Kidney glomerular epithelial cell (primary cell): ENCODE results near the gene CDH6.
"Not testable (repeated sequence)": the region's sequence is repeated elsewhere in the genome, so short reads cannot be mapped to it uniquely, and the experiment has no call there.

Experiments
- DNase-seq: peaks from one replicate; lab custom pipeline; 2025; lab: John Stamatoyannopoulos, UW

The CDH6 gene

DNA sequence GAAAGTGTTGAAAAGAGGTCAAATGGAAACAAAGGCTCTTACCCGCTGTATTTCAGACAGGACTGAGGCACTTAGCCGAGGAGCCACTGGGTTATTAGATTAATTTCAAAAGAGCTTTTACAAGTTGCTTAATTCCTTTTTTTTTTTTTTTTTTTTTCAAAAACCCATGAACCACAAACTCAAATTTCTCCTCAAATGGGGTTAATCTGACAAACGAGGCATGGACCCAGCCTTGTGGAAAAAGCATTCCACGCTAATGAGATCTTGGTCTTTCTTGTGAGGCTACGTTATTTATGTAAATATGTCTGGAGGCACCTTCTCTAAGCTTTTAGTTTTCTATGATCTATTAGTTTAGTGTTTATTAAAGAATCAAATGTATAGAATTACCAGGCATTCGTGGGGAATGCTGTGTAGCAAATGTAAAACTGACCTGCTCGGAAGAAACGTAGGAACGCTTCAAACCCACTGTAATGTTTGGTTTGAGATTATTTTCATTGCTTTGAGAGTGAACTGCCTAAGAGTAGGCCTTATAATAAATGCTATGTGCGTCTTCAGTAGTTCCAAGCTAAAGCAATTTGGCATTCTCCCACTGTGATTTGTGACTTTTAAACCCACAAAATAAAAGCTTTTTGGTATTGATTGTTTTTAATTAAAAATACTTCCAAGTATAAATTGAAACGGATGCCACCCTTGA, 134.7 kb downstream of the CDH6 start:
- no peak for DNase-seq

DNA sequence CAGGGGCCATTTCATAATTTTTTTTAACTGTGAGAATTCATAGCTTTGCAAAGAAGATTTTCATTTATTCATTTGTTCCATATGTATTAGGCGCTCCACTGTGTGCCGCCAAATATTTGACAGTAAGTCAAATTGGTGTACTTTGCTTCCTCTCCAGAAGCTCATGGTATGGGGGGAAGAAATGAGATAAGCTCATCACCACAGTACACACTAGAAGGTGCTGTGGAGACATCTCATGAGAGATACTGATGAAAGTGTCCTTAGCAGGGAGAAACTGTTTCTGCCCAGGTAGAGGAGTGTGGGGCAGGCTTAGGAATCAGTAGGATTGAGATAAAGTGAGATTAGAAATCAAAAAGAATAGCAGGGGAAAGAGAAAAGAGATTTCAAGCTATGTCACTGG, 136.2 kb downstream of the CDH6 start:
- no peak for DNase-seq

GRCh38 chr5:31332160-31332559, 138.7 kb downstream of the CDH6 start:
- DNase-seq, result no peak

DNA sequence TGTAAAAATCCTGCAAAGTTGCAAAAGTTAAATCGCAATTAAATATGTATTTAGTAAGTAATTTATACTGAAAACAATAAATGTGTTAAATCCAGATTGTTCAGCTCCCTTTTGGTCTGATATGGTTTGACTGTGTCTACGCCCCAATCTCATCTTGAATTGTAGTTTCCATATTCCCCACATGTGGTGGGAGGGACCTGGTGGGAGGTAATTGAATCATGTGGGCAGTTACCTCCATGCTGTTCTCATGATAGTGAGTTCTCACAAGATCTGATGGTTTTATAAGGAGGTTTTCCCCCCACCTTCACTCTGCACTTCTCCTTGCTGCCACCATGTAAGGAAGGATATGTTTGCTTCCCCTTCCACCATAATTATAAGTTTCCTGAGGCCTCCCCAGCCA, 140.0 kb downstream of the CDH6 start:
- no peak for DNase-seq

DNA sequence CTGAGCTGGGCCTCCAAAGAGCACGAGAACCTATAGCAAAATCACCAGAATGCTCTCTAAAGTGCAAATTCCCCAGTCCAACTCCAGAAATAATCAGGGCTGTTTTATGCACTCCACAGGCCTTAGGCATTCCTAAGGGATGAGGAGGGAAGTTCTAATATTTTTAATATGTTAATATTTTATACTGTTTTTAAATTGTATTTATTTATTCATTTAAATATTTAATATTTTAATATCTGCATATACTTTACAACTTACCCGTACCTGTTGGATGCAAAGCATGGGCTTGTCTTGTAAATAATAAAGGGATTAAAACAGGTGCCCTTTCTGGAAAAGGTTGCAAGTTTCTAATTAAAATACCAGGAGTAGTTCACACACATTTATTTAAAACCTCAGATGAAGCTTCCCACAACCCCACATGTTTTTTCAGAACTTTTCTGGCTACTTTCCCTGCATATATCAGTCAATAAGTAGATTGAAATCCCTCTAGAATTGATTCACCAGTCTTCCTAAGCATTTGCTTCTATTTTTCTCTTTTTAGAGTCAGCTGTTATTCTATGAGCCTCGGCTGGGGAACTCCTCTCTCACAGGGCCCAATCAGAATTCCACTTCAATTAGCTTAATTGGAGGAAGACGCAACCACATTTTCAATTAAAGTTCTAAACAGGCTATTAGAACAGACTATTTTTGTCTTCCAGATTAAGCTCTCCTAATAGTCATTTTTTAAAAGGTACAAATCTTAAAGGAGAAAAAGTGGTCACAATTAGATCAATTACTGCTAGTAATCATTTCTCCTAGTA, 140.8 kb downstream of the CDH6 start:
- DNase-seq, result no peak

DNA sequence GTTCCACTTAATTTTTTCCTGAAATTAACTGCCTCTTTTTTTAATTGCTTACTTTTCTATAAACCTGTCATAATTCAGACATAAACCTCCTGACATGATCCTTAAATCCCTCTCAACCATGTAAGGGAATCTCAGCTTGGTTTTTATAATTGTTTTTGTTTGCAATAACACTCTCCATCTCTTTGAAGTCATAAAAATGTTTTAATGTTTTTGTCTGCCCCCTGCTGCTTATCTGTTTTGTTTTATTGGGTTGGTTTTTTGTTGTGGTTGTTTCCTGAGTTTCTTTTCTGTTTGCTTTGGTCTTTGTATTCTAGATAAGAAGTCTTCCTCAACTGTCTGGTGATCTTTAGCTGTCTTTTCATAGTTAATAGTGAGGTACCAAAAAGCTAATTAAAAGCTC, 142.0 kb downstream of the CDH6 start:
- no peak for DNase-seq

DNA sequence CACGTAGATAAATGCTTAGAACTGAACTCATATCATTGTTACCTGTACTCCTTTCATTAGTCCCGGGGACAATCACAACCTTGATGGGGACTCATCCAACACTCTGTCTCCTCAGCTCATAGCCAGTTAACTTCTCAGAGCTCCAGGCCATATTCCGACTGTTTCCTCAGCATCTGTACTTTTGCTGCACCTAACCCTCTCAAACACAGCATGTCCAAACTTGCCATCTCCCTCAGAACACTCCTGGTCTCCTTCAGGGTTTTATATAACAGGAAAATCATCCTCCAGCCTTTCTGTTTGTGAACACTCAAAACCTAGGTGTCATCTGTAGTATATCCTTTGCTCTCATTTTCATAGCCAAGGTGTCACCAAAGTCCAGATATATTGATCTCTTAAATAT, 150.5 kb downstream of the CDH6 start:
- no peak for DNase-seq

GRCh38 chr5:31346896-31347551, 153.5 kb downstream of the CDH6 start:
- DNase-seq, result no peak

DNA sequence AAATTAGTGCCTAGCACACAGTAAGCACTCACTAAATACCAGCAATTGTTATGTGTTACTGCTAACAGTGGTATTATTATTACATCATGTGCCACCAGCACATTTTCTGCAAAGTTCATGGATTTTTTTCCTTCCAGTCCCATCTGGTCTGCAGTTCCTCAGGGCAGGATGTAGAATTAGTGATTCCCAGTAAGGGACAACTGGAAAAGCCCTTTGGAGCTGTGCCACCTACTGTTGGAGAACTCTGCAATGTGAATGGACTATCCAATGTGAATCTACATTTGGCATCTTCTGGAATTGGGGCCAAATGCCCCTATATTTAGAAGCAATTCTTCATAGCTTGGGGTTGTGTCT, 154.0 kb downstream of the CDH6 start:
- no peak for DNase-seq

DNA sequence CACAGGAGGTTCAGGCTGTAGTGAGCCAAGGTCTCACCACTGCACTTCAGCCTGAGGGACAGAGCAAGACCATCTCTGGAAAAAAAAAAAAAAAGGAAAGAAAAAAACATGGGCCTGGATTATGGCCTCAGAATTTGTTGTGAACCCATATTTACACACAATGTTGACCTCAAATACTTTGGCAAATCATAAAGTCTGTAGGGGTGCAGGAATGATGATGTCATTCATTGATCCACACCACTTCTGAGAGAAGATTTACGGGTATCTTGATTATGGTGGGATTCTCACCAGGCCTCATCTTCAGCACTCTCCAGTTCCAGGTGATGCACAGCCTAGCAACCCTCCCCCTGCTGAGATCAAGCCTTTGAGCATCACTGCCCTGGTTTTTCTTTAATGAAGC, 156.9 kb downstream of the CDH6 start:
- no peak for DNase-seq

DNA sequence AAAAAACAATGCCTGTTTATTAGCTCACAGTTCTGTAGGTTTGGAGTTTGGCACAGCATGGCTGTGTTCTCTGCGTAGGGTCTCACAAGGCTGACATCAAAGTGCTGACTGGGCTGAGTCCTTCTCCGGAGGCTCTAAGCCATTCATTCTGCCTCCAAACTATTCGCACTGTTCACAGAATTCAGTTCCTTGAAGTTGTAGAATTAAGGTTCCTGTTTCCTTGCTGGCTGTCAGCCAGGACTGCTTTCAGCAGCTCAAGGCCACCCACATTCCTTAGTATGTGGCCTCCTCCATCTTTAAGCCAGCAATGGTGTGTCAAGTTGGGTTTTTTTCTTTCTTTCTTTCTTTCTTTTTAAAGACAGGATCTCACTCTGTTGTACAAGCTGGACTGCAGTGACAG, 161.9 kb downstream of the CDH6 start:
- DNase-seq, result no peak

DNA sequence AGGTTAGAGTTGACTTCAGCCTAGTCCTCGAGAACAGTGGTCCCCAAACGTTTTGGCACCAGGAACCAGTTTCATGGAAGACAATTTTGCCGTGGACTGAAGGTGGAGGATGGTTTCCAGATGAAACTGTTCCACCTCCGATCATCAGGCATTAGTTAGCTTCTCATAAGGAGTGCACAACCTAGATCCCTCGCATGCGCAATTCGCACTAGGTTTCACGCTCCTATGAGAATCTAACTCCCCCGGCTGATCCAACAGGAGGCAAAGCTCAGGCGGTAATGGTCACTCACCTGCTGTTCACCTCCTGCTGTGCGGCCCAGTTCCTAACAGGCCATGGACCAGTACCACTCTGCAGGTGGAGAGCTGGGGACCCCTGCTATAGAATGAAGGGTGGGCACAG, 163.6 kb downstream of the CDH6 start:
- no peak for DNase-seq

DNA sequence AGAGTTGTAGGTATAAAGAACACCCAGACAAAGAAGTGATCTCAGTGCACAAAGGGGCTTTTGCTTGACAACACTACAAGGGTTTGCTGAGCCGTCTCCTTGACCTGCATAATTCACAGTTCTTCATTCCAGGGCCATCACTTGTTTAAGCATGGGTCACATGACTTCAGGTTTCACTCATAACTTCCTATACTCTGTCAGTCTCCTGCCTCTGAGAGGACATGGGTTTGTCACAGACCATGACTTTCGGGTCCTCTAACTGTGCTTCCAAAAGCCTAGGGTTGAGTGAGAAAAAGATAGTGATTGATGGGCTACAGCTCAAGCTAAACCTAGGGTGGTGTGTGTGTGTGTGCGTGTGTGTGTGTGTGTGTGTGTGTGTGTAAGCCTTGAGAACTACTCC, 166.4 kb downstream of the CDH6 start:
- DNase-seq, result no peak

DNA sequence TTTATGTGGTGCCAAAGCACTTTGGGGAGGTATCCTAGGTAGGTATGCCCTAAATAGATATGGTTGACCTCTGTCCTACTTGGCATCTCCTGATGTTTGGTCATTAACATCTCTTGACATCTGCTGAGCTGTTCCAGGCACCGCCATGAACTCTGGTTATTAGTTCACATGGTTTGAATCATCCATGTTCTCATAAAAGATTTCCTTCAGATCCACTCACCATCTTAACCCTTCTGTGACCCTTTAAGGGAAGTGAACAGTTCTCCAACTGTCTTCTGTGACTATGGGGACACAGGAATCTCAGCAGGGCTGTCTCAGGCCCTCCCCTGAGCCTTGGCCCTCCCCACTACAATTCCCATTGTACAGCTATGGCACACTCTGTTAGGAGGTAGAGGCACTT, 167.7 kb downstream of the CDH6 start:
- peak; percentile 25 for DNase-seq

- DNase-seq, result not testable (repeated sequence)
Observed at GRCh38 chr5:31361704-31362528, 168.4 kb downstream of the CDH6 start.

DNA sequence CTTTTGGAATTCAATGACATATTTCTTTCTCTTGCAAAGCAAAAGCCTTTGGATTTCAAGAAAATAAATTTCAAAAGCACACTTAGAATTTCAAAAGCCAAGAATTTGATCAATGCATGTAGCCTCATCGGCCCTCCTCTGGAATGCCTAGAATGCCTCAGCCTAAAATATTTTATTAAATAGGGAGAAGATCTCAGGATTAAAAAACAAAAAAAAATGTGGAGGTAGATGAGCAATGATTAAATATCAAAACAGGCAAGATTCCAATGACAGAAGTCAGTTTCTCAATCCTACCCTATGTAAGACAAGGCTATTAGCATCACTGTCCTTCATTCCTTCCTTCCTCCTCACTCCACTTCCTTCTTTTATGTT, 169.0 kb downstream of the CDH6 start:
- no peak for DNase-seq

DNA sequence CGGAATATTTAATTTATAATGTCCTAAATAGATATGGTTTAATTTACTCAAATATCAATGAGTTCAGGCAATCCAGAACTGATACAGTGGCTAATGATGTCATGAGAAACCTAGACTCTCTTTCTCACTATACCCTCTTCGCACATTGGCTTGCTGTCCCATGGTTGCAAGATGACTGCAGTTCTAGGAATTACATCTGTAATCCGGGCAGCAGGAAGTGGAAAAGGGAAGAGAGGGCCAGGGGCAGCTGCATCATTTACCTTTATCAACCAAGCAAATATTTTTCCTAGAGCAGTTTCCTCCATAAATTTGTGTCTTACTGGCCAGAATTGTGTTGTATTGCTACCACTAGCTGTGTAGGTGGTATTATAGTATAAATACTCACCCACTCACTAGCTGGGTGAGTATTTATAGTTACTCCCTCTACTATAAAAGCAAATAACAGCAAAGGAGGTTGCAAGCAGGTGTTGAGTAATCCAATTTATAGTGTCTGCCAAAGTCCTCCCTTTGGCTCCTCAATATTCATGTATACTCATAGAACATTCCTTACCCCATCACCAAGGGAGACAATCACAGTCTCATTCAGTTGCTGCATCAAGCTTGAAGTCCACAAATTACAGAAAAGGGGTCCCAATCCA, 169.6 kb downstream of the CDH6 start:
- no peak for DNase-seq

DNA sequence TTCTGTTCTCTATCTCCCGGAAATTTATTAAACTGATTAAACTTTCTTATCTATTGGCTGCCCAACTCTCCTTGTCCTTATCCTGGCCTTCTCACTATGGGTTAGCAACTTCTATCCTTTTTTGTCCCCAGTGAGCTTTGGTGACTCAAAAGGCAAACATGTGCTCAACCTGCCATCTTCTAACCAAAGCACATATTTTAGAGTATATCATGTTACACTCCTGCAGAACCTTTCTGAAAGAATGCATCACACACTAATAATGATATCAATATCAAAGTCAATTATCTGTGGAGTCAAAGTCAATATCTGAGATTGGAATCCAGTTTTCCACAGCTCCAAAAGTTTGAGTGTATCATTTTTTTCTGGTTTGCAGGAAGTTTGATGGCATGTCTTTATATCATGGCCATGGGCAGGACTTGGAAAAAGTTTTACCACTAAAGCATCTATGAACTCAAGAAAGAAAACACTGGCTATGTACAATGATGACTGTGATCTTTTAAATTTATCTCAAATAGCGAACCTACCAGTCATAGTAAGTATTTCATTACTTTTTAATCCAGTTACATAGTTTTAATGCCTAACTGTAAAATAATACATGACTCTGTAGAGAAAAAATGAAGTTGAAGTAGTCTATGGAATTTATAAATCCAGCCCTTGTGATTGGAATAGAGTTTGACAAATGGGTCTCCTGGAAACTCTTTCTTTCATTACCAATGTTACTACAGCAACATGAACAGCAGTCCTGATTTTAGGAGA, 171.6 kb downstream of the CDH6 start:
- DNase-seq, result peak; percentile 76

- no peak for DNase-seq
Observed at GRCh38 chr5:31365776-31366175, 172.3 kb downstream of the CDH6 start.

- DNase-seq, result peak; percentile 17
Observed at GRCh38 chr5:31366941-31367340, 173.5 kb downstream of the CDH6 start.

- DNase-seq, result no peak
Observed at GRCh38 chr5:31372124-31372523, 178.6 kb downstream of the CDH6 start.
